Stimulated activated CD4-positive, alpha-beta T cell treated with anti-CD3 and anti-CD28 coated beads, Interleukin-2, amount 100 ng/mL, for 48 hours (primary cell): ENCODE results near the gene PNKP.

Experiments
- DNase-seq, 2 donors: peaks; one replicate each; pipeline ENCODE4 v3.0.0-alpha.2; 2020

The PNKP gene

GRCh38 chr19:49874503-49875157, 7.3 kb upstream of the PNKP start:
- DNase-seq, result no peak

GRCh38 chr19:49873834-49874233, 6.5 kb upstream of the PNKP start:
- DNase-seq, result no peak

DNA sequence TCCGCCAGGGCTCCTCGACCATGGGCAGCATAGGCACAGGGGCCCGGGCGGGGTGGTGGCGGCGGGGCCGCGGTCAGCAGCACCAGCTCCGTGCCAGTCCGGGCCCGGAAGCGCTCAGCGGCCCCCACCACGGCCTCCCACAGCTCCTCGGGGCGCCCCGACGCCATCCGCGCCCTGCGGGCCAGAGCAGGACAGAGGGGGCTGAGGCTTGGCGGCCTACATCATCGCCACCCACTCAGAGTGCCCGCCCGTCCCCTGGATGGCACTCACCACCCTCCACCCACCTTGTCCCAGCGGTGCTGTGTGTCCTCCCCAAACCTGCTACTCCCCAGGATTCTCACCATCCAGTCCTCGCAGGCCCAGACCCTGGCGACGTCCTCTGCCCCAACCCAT, 5.7 kb upstream of the PNKP start:
- no peak for DNase-seq

GRCh38 chr19:49872245-49873128, 5.1 kb upstream of the PNKP start:
- no peak for DNase-seq

GRCh38 chr19:49871349-49871985, 4.1 kb upstream of the PNKP start:
- no peak for DNase-seq

GRCh38 chr19:49870309-49870901, 3.0 kb upstream of the PNKP start:
- no peak for DNase-seq

GRCh38 chr19:49869484-49870308, 2.3 kb upstream of the PNKP start:
- DNase-seq, result peak; percentile 87

GRCh38 chr19:49869009-49869483, 1.7 kb upstream of the PNKP start:
- DNase-seq, result no peak

DNA sequence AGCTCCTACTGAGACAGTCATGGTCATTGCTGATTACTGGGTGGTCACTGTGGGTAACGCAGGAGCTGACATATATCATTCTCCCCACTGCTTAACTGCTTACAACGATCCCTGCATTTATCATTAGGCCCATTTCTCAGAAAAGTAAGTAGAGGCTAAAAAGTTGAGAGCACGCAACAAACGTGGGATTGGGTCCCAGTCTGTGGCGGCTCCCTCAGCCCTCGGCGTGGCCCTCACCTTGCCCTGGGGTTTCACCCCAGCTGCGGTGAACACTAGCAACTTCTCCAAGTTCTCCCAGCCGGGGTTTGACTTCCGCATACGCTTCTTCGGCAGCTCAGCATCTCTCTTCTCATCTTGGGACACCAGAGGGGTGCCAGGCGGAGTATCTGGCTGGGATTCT, 2.5 kb downstream of the PNKP start:
- DNase-seq, result no peak

DNA sequence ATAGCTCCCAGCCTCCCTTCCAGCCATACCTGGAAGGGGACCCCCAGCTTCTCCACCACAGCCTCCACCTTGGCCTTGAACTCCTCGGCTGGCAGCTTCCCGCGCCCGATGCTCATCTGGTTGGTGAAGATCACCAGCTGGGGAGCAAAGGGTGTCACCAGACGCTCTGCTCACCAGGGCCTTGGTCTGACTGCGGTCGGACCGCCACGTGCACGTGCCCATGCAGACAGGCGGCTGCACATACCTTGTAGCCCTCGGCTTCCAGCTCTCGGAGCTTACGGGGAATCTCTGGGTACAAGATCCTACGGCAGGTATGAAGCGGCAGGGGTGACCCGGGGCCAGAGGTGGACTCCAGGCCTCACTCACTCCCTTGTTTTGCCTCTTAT, 3.4 kb downstream of the PNKP start:
- DNase-seq, result no peak

DNA sequence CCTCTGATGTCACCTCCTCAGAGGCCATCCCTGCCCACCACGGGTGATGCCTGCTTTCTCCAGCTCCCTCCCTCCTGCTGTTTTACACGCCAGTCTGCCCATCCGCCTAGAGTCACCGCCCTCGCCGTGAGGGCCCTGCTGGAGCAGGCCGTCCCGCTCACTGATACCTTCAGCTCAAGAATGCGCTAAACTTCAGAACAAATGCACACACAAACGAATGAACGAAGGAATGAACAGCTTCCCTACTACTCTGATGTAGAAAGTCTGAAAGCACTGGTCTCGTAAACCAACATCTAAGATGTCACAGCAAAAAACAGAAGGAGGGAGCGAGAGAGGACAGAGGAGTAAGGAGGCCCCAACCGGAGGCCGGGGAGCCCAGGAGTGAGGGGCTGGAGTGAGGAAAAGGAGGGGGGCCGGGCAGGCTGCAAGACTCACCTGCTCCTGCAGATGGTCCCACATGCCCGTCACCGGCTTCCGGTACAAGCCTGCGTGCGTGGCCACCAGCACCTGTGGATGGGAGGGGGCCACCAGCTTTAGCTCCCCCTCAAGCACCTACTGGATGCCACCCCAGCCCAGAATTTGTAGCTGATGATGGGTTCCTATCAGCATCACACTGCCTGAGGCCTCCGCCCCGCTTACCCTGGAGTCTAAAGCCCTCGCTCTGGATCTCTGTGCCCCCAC, 4.0 kb downstream of the PNKP start:
- DNase-seq, result no peak

DNA sequence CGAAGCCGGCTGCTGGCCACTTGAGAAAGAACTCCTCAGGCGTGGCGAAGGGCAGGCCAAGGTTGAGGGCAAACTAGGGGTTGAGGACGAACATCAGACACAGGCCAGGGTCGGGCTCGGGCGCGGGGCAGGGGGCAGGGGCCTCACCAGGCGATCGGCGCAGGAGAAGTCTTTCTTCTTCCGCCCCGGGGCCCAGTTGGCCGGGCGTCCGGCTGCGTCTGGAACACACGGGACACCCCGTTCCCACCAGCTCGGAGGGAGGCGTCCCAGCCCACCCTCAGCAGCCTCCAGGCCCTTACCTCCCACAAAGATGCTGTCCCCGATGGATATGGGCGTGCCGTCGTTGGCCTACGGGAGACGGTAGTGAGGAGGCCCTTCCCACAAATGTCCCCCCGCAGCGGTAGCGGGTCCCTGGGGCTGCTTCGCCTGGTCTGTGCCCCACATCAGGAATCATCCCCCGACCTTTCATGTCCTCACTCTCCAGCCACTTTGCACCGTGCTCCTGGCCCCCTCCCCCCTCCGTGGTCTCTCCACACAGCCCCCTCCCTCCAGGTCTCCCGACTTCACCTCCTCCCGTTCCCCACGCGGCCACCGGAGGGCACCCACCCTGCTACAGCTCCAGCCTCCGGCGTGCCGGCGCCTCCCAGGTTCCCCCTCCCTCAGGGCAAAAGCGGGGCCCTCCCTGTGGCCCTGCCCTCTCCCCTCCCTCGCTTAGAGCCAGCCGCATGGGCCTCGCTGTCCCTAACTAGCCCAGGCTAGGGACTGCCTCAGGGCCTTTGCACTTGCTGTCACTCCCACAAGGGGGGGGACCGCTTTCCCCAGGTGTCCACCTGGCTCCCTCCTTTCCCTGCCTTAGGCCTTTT, 4.8 kb downstream of the PNKP start:
- DNase-seq, result no peak

- no peak for DNase-seq
These were observed 5.6 kb downstream of the PNKP start for GRCh38 chr19:49861541-49862378.

GRCh38 chr19:49861107-49861506, 6.3 kb downstream of the PNKP start:
- no peak for DNase-seq

GRCh38 chr19:49860336-49861102, 6.9 kb downstream of the PNKP start:
- no peak for DNase-seq

DNA sequence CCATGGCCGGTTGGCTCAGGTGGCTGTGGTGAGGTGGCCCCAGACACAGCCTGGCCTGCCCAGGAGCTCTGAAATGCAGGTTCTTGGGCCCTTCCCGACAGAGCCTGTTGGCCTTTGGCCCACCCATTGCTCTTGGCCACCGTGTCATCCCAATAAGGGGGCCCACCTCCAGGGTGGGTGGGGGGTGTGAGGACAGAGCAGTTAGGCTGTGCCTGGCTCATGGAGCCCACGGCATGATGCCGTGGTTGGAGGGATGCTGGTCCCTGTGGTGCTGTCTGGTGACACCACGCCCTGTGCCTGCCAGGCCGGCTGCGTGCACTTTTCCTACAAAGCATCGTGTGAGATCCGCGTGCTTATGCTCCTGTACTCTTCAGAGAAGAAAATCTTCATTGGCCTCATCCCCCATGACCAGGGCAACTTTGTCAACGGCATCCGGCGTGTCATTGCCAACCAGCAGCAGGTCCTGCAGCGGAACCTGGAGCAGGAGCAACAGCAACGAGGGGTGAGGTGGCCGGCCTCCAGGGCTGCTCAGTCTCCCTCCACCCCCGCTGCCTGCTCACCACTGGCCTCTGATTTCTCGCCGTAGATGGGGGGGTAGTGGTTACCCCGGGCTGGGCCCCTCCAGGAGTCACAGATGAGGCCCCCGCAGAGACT, 7.6 kb downstream of the PNKP start:
- DNase-seq, result no peak

GRCh38 chr19:49858088-49858985, 9.0 kb downstream of the PNKP start:
- no peak for DNase-seq

- DNase-seq, result no peak
These were observed 9.6 kb downstream of the PNKP start for GRCh38 chr19:49857838-49858087.
